Stomach (tissue), 4 donors: ENCODE data around the gene KRT17.
"Not testable (repeated sequence)": the region's sequence is repeated elsewhere in the genome, so short reads cannot be mapped to it uniquely, and the experiment has no call there.

Experiments
- CTCF ChIP-seq, 7 experiments: fragments of 450-650 bp in 4 of 7; fragments of 200-600 bp in 3 of 7; sonication (generic) in 3 of 7; IDR thresholded peaks; one replicate each; pipeline ENCODE4 v1.5.1; 2016 to 2019; ENCODE audit warnings: antibody characterized with exemption in 7 of 7, control low read depth in 2 of 7, mild to moderate bottlenecking in 1 of 7
- POLR2A ChIP-seq, 4 donors: fragments of 450-650 bp; IDR thresholded peaks; one replicate each; pipeline ENCODE4 v1.6.1; 2016; ENCODE audit warnings: antibody characterized with exemption in 4 of 4, control low read depth in 2 of 4, mild to moderate bottlenecking in 1 of 4, moderate library complexity in 1 of 4
- POLR2AphosphoS5 ChIP-seq, 3 donors: sonication (generic); formaldehyde crosslinking; IDR thresholded peaks; one replicate each; pipeline ENCODE4 v1.6.1; 2016; ENCODE audit warnings: antibody characterized with exemption in 3 of 3

- TF ChIP-seq CTCF, POLR2A, POLR2AphosphoS5 (IDR thresholded peaks at IDR 0.05): not testable (repeated sequence)
Measured at GRCh38 chr17:41626028-41626913, 1.9 kb upstream of the KRT17 start.
